OCI-LY7 (cell line): ENCODE results near the gene MAPRE3. TPM values are rescaled to one million over a fixed set of nuclear protein-coding genes. Genes with fewer than 3 reads are reported as not detected.

Experiments
- Bru-seq: library from RNA; stranded (reverse); fragments of 400-500 nt; gene quantifications from one replicate; lab custom pipeline; 2021; lab: Mats Ljungman, UMichigan
- BruChase-seq, 2 experiments: library from RNA; stranded (reverse); fragments of 400-500 nt; gene quantifications; one replicate each; lab custom pipeline; 2021; lab: Mats Ljungman, UMichigan
- BruUV-seq: library from RNA; stranded (reverse); fragments of 400-500 nt; replicated peaks from 2 replicates; lab custom pipeline; 2021; lab: Mats Ljungman, UMichigan
- CTCF ChIA-PET: fragments of 300-600 bp; sonication (Branson Sonifier 250); formaldehyde crosslinking; loops from one replicate; lab custom pipeline; 2022; ENCODE audit warnings: antibody characterized with exemption; ENCODE audit not compliant: unreplicated experiment; lab: Charles Lee
- POLR2A ChIA-PET: fragments of 300-600 bp; sonication (Branson Sonifier 250); formaldehyde crosslinking; loops from one replicate; lab custom pipeline; 2022; ENCODE audit warnings: antibody characterized with exemption; lab: Charles Lee
- DNase-seq: peaks from one replicate; pipeline ENCODE4 v3.0.0-alpha.2; 2015; ENCODE audit warnings: low spot score
- H2AFZ ChIP-seq: fragments of 200-600 bp; sonication (generic), shearing (Covaris generic); 2 replicates; pipeline ENCODE4 v1.6.1; 2014; ENCODE audit warnings: mild to moderate bottlenecking, antibody characterized with exemption, low read length, moderate library complexity
- H3K27ac ChIP-seq: fragments of 200-600 bp; sonication (generic); 2 replicates; pipeline ENCODE4 v1.5.1; 2014; ENCODE audit warnings: mixed run types, low read depth, mild to moderate bottlenecking, moderate library complexity, low read length, inconsistent platforms; ENCODE audit not compliant: poor library complexity, severe bottlenecking
- H3K36me3 ChIP-seq: fragments of 200-600 bp; sonication (generic); 2 replicates; pipeline ENCODE4 v1.6.1; 2014; ENCODE audit warnings: mild to moderate bottlenecking, antibody characterized with exemption, low read length, moderate library complexity, mixed read lengths; ENCODE audit not compliant: insufficient read depth
- H3K4me1 ChIP-seq: fragments of 200-600 bp; sonication (generic); 2 replicates; pipeline ENCODE4 v1.5.1; 2014; ENCODE audit warnings: mild to moderate bottlenecking, low read length; ENCODE audit not compliant: insufficient read depth, poor library complexity, severe bottlenecking
- H3K4me2 ChIP-seq: fragments of 200-600 bp; sonication (generic); 2 replicates; pipeline ENCODE4 v1.6.1; 2014; ENCODE audit warnings: mild to moderate bottlenecking, low read length
- H3K4me3 ChIP-seq: fragments of 200-600 bp; sonication (generic); 2 replicates; pipeline ENCODE4 v1.5.1; 2014; ENCODE audit warnings: mild to moderate bottlenecking, low read depth, low read length; ENCODE audit not compliant: poor library complexity, severe bottlenecking
- H3K79me2 ChIP-seq: fragments of 200-600 bp; sonication (generic); 2 replicates; pipeline ENCODE4 v1.6.1; 2016; ENCODE audit warnings: low read depth, mild to moderate bottlenecking, low read length, moderate library complexity, mixed read lengths; ENCODE audit not compliant: insufficient read depth
- H3K9me2 ChIP-seq: fragments of 200-600 bp; sonication (generic); 2 replicates; pipeline ENCODE4 v1.6.1; 2016; ENCODE audit warnings: mild to moderate bottlenecking, low read length, mixed read lengths; ENCODE audit not compliant: insufficient read depth
- H3K9me3 ChIP-seq: fragments of 200-600 bp; sonication (generic); 2 replicates; pipeline ENCODE4 v1.6.1; 2014; ENCODE audit warnings: mild to moderate bottlenecking, mixed run types, low read length, mixed read lengths
- H4K20me1 ChIP-seq: fragments of 200-600 bp; sonication (generic); 2 replicates; pipeline ENCODE4 v1.6.1; 2014; ENCODE audit warnings: mild to moderate bottlenecking, antibody characterized with exemption, low read length, moderate library complexity, mixed read lengths; ENCODE audit not compliant: insufficient read depth
- EZH2phosphoT487 ChIP-seq: fragments of 200-600 bp; sonication (generic); IDR thresholded peaks from 2 replicates; pipeline ENCODE4 v1.6.1; 2018; ENCODE audit warnings: low read depth, borderline replicate concordance, mild to moderate bottlenecking, mixed run types, antibody characterized with exemption, low read length, moderate library complexity, mixed read lengths
- intact Hi-C: fragments of 100-400 bp; cut with micrococcal nuclease; formaldehyde crosslinking; loops from one replicate; pipeline ENCODE4 v1.10.0; 2022; ENCODE audit not compliant: unreplicated experiment
- long read RNA-seq: library from polyadenylated mRNA; stranded (forward); transcript quantifications from one replicate; pipeline ENCODE4 v2.0.0, GENCODE V29; 2022
- total RNA-seq, 2 experiments: library from RNA; depleted of rRNA in 1 of 2; stranded (reverse); fragments of >200 nt in 1 of 2; shearing (Covaris generic) in 1 of 2; gene quantifications; 2 replicates each; pipeline ENCODE4 v1.2.3, GENCODE V29; 2014 to 2022
- TF ChIP-seq, protein P1 (sequence below): fragments of 200-600 bp; sonication (generic); conservative IDR thresholded peaks from 2 replicates; pipeline ENCODE4 v1.5.1; 2014; ENCODE audit warnings: mild to moderate bottlenecking, antibody characterized with exemption, low read length, moderate library complexity, mixed read lengths

Gene MAPRE3
- not detected in 2 replicates for total RNA-seq (2014; rRNA removed; shearing (Covaris generic))
- total RNA-seq (2022), result not detected in 2 replicates
- percentile 3 among the genes with signal in this experiment for Bru-seq, nascent RNA
- BruChase-seq, experiment 1, labeled RNA remaining after a 6-hour chase, result percentile 3 among the genes with signal in this experiment
- BruChase-seq, experiment 2, labeled RNA remaining after a 2-hour chase, result percentile 9 among the genes with signal in this experiment
- long read RNA-seq, result 0 reads

GRCh38 chr2:26970244-26970927 lies at the start of gene MAPRE3:
MAPRE3 (plus strand) TSS chr2:26970637; CDS start chr2:27022219, 51,582 bp downstream.
- no peaks in the 10 kb centered on the region for H3K36me3 ChIP-seq
- no peak for TF ChIP-seq EZH2phosphoT487
- TF ChIP-seq, protein P1, sequence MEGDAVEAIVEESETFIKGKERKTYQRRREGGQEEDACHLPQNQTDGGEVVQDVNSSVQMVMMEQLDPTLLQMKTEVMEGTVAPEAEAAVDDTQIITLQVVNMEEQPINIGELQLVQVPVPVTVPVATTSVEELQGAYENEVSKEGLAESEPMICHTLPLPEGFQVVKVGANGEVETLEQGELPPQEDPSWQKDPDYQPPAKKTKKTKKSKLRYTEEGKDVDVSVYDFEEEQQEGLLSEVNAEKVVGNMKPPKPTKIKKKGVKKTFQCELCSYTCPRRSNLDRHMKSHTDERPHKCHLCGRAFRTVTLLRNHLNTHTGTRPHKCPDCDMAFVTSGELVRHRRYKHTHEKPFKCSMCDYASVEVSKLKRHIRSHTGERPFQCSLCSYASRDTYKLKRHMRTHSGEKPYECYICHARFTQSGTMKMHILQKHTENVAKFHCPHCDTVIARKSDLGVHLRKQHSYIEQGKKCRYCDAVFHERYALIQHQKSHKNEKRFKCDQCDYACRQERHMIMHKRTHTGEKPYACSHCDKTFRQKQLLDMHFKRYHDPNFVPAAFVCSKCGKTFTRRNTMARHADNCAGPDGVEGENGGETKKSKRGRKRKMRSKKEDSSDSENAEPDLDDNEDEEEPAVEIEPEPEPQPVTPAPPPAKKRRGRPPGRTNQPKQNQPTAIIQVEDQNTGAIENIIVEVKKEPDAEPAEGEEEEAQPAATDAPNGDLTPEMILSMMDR, result no peak
- peak; percentile 19 for DNase-seq
- H3K27ac ChIP-seq, result no peak within 1 kb of the TSS
- POLR2A ChIA-PET, result no interaction called here
- H3K9me2 ChIP-seq, result no peaks in the 10 kb centered on the region
- peak within 1 kb of the TSS; percentile 31; the same call in 1 of the 2 replicates for H3K4me2 ChIP-seq
- H4K20me1 ChIP-seq, result no peaks in the 10 kb centered on the region
- H3K9me3 ChIP-seq, result no peaks in the 10 kb centered on the region
- H2AFZ ChIP-seq, result no peak within 1 kb of the TSS
- intact Hi-C loops, result no loop called here
- CTCF ChIA-PET, result no interaction called here
- no TSS peak for BruUV-seq
- no peak within 1 kb of the TSS for H3K4me3 ChIP-seq
- no peaks in the 10 kb centered on the region for H3K79me2 ChIP-seq
- no peaks in the 10 kb centered on the region for H3K4me1 ChIP-seq

DNA sequence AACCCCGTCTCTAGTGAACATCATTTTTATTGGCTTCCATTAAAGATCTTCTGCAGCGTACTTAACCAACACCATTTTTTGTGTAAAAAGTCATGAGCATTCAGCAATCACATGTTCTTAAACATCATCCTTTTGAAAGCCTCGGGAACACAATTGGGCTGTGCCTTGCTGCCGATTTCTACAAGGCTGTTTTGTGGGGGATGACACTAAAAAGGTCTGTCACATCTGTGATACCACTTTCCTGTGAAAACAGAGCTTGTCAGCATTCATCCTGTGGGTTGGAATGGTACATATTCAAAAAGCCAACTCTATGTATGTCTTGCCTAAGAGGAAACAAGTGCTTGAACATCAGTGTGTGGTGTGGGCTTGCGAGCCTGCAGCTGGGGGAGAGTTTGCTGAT lies 49.1 kb upstream of the MAPRE3 start:
- H3K4me3 ChIP-seq, result no peak overlapping the region
- CTCF ChIA-PET, result no interaction called here
- no peaks in the 10 kb centered on the region for H4K20me1 ChIP-seq
- H3K4me1 ChIP-seq, result no peaks in the 10 kb centered on the region
- no peaks in the 10 kb centered on the region for H3K79me2 ChIP-seq
- no peak overlapping the region for H3K27ac ChIP-seq
- DNase-seq, result no peak
- POLR2A ChIA-PET, result no interaction called here
- intact Hi-C loops, result no loop called here
- H3K9me3 ChIP-seq, result no peaks in the 10 kb centered on the region
- no peak overlapping the region for H3K4me2 ChIP-seq
- no peak for TF ChIP-seq EZH2phosphoT487
- TF ChIP-seq, protein P1, result no peak
- BruUV-seq, result no TSS peak
- no peaks in the 10 kb centered on the region for H3K9me2 ChIP-seq
- H2AFZ ChIP-seq, result no peak overlapping the region
- no peaks in the 10 kb centered on the region for H3K36me3 ChIP-seq
